BLaER1 (cell line): Measurements from ENCODE around the gene APPBP2.

Experiments
- H3K27ac ChIP-seq: shearing (Covaris generic); formaldehyde crosslinking; 2 replicates; pipeline ENCODE4 v1.8.1; 2022
- H3K27me3 ChIP-seq: shearing (Covaris generic); formaldehyde crosslinking; 2 replicates; pipeline ENCODE4 v1.8.1; 2022
- H3K36me3 ChIP-seq: shearing (Covaris generic); formaldehyde crosslinking; 2 replicates; pipeline ENCODE4 v1.8.1; 2022
- H3K4me1 ChIP-seq: shearing (Covaris generic); formaldehyde crosslinking; 2 replicates; pipeline ENCODE4 v1.8.1; 2022
- H3K4me2 ChIP-seq: shearing (Covaris generic); formaldehyde crosslinking; 2 replicates; pipeline ENCODE4 v1.8.1; 2022
- H3K4me3 ChIP-seq: shearing (Covaris generic); formaldehyde crosslinking; 2 replicates; pipeline ENCODE4 v1.8.1; 2022
- H3K9ac ChIP-seq: shearing (Covaris generic); formaldehyde crosslinking; 2 replicates; pipeline ENCODE4 v1.8.1; 2022
- H3K9me3 ChIP-seq: shearing (Covaris generic); formaldehyde crosslinking; 2 replicates; pipeline ENCODE4 v1.8.1; 2022
- H4K20me1 ChIP-seq: shearing (Covaris generic); formaldehyde crosslinking; 2 replicates; pipeline ENCODE4 v1.8.1; 2022
- Cebpa-rat ChIP-seq: shearing (Covaris generic); IDR thresholded peaks from 2 replicates; pipeline ENCODE4 v1.8.1; 2022

Gene APPBP2

DNA sequence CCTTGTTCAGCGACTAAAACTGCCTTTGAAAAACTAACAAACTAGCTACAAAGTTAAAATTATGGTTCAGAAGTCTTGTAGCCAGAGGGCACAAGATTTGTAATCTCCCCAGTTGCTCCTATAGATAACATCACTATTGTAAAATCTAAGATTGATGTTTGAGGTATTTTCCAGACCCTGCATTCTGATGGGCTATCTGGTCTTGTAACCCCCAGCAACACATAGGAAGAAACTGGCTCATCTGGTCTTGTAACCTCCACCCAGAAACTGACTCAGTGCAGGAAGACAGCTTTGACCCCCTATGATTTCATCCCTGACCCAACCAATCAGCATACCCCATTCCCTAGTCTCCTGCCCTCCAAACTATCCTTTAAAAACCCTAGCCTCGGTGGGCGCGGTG lies 116.0 kb downstream of the APPBP2 start:
- Histone ChIP-seq H3K27me3 (no peaks in the 10 kb centered on the region), H3K9me3 (peaks cover 13% of the 10 kb centered on the region; the same call in 1 of the 2 replicates), H3K9ac (no peak overlapping the region), H4K20me1 (no peaks in the 10 kb centered on the region), H3K36me3 (no peaks in the 10 kb centered on the region), H3K4me1 (no peaks in the 10 kb centered on the region), H3K4me3 (no peak overlapping the region), H3K27ac (no peak overlapping the region), H3K4me2 (no peak overlapping the region)
- no peak for TF ChIP-seq Cebpa-rat

DNA sequence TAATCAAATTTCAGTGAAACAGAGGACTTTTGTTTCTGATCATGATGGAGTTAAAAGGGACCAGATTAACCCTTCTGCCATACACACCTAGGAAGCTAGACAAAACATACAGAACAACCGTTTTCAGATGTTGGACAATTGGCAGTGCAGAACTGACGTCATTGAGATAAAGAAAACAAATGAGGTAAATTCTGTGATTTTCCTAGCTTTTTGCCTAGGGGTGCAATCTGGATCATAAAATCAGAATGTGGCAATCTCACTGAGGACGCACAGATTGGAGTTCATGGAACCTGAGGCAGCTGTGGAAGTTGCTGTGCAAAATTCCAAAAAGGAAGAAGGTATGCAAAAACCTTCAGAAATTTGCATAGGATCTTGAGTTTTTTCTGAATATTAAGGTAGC lies 119.2 kb downstream of the APPBP2 start:
- no peak overlapping the region for H3K27ac ChIP-seq
- no peak overlapping the region for H3K9ac ChIP-seq
- no peaks in the 10 kb centered on the region for H3K27me3 ChIP-seq
- H3K36me3 ChIP-seq: no peaks in the 10 kb centered on the region
- H3K4me2 ChIP-seq: no peak overlapping the region
- no peak for TF ChIP-seq Cebpa-rat
- no peak overlapping the region for H3K4me3 ChIP-seq
- peaks cover 13% of the 10 kb centered on the region; the same call in 1 of the 2 replicates for H3K9me3 ChIP-seq
- peaks cover 16% of the 10 kb centered on the region for H3K4me1 ChIP-seq
- no peaks in the 10 kb centered on the region for H4K20me1 ChIP-seq

DNA sequence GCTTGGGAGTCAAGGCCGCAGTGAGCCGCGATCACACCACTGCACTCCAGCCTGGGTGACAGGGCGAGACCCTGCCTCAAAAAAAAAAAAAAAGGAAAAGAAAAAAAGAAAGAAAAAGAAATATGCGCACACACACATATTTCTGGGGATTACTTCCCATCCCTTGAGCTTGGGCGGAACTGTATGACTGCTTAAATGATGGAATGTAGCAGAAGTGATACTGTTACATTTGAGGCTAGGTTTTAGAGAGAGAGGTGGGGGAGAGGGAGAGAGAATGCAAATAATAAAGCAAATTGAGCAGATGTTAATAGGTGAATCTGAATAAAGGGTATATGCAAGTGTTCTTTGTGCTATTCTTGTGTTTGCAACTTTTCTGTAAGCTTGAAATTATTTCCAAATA lies 122.1 kb downstream of the APPBP2 start:
- no peaks in the 10 kb centered on the region for H4K20me1 ChIP-seq
- H3K27ac ChIP-seq: no peak overlapping the region
- 0 out of 2 replicates have a peak, but pooled peaks cover under 1% of the 10 kb centered on the region for H3K9me3 ChIP-seq
- no peaks in the 10 kb centered on the region for H3K27me3 ChIP-seq
- H3K4me3 ChIP-seq: no peak overlapping the region
- H3K4me2 ChIP-seq: no peak overlapping the region
- no peak for TF ChIP-seq Cebpa-rat
- no peaks in the 10 kb centered on the region for H3K36me3 ChIP-seq
- peaks cover 20% of the 10 kb centered on the region for H3K4me1 ChIP-seq
- no peak overlapping the region for H3K9ac ChIP-seq

DNA sequence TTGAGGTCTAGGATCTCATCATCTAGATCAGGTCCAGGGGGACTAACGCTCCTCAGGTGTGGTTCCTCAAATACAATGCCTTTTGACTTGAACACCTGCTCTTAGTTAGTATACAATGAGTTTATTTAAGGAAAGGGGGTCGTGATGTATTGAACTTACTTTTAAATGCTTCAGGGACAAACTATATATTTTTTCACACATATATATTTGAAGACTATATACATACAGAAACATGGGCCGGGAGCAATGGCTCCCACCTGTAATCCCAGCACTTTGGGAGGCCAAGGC lies 122.6 kb downstream of the APPBP2 start:
- Histone ChIP-seq H3K9me3 (no peaks in the 10 kb centered on the region), H4K20me1 (no peaks in the 10 kb centered on the region), H3K36me3 (no peaks in the 10 kb centered on the region), H3K27ac (no peak overlapping the region), H3K9ac (no peak overlapping the region), H3K27me3 (no peaks in the 10 kb centered on the region), H3K4me2 (no peak overlapping the region), H3K4me1 (peaks cover 25% of the 10 kb centered on the region), H3K4me3 (no peak overlapping the region)
- TF ChIP-seq Cebpa-rat: no peak

DNA sequence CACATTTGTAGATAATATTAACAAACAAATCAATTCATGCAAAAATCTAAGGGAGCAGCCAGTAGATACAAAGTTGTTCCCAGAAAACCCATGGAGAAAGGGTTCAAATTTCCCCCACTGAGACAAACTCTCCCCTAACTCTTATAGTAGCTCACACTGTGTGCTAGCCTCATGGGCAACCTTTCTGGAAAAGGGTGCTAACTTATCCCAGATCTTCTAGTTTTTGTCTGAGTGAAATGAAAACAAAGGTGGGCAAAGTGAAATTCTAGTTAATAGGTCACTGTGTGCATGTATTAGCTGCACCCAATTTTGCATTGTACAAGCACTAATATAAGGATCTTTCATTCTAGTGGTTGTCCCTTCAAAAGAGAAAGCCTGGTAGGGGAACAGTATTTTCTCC lies 124.2 kb downstream of the APPBP2 start:
- H3K4me1 ChIP-seq: peaks cover 41% of the 10 kb centered on the region

DNA sequence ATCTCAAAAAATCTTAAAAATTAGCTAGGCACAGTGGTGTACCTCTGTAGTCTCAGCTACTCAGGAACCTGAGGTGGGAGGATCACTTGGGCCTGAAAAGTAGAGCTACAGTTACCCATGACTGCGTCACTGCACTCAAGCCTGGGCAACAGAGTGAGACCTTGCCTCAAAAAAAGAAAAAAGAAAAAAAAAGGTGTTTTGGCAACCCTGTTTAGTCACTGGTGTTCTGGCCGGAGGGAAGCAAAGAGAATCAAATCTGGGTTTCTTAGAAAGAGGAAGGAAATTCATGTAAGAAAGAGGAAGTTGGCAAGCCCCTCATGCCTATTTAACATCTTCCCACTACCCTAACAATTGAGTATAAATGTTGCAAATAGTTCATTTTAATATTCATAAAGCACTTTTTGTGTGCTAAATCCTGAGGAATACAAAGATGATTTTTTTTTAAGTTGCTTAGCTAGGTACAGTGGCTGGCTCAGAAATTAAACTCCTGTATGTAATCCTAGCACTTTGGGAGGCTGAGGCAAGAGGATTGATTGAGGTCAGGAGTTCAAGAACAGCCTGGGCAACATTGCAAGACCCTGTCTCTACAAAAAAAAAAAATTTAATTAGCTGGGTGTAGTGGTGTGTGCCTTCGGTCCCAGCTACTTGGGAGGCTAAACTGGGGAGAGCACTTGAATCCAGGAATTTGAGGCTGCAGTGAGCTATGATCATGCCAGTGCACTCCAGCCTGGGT lies 127.6 kb downstream of the APPBP2 start:
- Histone ChIP-seq H4K20me1 (no peaks in the 10 kb centered on the region), H3K27me3 (no peaks in the 10 kb centered on the region), H3K9me3 (no peaks in the 10 kb centered on the region), H3K4me1 (peaks cover 45% of the 10 kb centered on the region), H3K27ac (peak overlapping the region; percentile 52), H3K36me3 (no peaks in the 10 kb centered on the region), H3K9ac (0 out of 2 replicates have a peak overlapping the region, but pooled peaks have one; percentile 40), H3K4me3 (peak overlapping the region; percentile 11; the same call in 1 of the 2 replicates), H3K4me2 (peak overlapping the region; percentile 81)
- TF ChIP-seq Cebpa-rat: no peak

More for the DNA sequence above, 124.2 kb downstream of the APPBP2 start:
- Histone ChIP-seq H3K9ac (no peak overlapping the region), H3K27ac (no peak overlapping the region), H3K9me3 (no peaks in the 10 kb centered on the region), H3K36me3 (no peaks in the 10 kb centered on the region), H3K27me3 (no peaks in the 10 kb centered on the region), H3K4me2 (no peak overlapping the region), H3K4me3 (no peak overlapping the region), H4K20me1 (no peaks in the 10 kb centered on the region)
- TF ChIP-seq Cebpa-rat: no peak

DNA sequence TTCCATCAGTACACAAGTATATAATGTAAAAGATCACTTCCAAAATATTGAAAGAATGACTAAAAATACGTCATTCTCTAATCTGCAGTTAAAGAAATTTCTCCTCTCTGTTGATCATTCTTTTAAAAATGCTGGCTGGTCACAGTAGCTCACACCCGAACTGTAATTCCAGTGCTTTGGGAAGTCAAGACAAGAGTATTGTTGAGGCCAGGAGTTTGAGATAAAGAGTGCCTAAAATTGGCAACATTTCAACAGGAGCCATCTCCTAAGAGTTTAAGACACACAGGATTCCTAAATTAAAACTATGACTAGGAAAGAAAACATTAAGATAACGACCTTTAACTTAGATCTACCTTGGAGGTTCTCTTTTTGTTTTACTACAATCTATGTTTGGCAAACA lies 129.6 kb downstream of the APPBP2 start:
- Histone ChIP-seq H3K9ac (no peak overlapping the region), H3K9me3 (no peaks in the 10 kb centered on the region), H3K27me3 (no peaks in the 10 kb centered on the region), H3K4me2 (0 out of 2 replicates have a peak overlapping the region, but pooled peaks have one; percentile 81), H3K36me3 (no peaks in the 10 kb centered on the region), H3K27ac (no peak overlapping the region), H3K4me1 (peaks cover 40% of the 10 kb centered on the region), H3K4me3 (no peak overlapping the region), H4K20me1 (no peaks in the 10 kb centered on the region)
- TF ChIP-seq Cebpa-rat: no peak

DNA sequence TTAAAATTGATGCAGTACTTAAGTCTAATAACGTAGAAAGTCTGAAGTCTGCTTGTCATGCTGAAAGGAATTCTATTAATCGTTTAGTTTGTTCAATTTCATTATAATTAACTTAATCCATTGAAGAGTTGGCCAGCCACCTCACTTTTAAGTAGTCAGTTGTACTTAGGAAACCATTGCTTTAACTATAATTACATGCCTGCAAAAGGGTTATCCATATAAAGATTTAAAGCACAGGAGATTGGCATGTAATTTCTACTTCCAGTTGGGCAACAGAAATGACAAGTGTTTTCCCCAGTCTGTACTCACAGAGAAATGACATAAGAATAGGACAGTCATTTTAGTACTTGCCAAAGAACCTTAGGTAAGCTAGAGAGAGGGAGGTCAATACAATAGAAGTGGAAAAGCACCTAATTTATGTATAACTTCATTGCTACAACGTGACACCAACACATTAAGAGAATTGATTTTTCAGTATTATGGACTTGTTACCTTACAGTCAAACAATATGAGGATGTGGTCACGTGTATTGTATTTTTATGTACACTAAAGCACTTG lies 130.5 kb downstream of the APPBP2 start:
- Histone ChIP-seq H3K4me1 (peaks cover 46% of the 10 kb centered on the region), H3K36me3 (no peaks in the 10 kb centered on the region), H3K9ac (no peak overlapping the region), H3K4me3 (no peak overlapping the region), H4K20me1 (peaks cover 2% of the 10 kb centered on the region), H3K9me3 (no peaks in the 10 kb centered on the region), H3K27me3 (no peaks in the 10 kb centered on the region), H3K27ac (no peak overlapping the region), H3K4me2 (no peak overlapping the region)
- no peak for TF ChIP-seq Cebpa-rat

DNA sequence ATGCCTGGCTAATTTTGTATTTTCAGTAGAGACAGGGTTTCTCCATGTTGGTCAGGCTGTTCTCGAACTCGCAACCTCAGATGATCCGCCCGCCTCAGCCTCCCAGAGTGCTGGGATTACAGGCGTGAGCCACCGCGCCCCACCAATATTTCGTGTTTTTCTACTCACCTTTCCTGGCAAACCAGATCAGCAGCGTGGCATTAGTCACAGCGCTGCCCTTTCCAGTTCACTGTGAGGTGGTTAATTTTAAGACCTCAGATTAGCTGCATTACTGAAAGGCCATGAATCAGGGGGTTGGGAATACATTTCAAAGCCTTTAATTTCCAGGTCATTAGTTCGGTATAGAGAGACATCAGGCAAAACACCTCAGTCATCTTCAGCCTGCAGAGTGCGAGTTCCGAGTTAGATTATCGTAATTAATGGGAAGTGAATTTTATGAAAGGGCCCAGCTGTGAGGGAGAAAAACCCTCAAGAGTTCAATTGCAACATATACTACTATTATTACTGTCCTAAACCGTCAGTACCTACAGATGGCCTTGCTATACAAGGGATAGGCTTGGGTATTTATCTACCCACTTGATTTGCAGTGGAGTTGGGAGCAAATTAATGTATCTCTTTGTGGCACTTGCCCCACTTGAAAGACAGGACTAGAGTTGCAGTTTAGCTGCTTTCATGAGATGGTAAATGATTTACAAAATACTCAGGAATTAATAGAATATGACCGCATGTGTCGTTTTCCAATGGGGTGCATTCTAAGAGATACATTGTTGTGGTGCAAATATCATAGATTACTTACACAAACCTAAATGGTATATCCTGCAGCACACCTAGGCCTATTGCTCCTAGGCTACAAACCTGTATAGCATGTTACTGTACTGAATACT lies 132.0 kb downstream of the APPBP2 start:
- H3K9ac ChIP-seq: no peak overlapping the region
- H3K4me3 ChIP-seq: no peak overlapping the region
- no peak overlapping the region for H3K27ac ChIP-seq
- H3K36me3 ChIP-seq: no peaks in the 10 kb centered on the region
- peaks cover 58% of the 10 kb centered on the region for H3K4me1 ChIP-seq
- H4K20me1 ChIP-seq: peaks cover 17% of the 10 kb centered on the region
- TF ChIP-seq Cebpa-rat: no peak
- H3K4me2 ChIP-seq: no peak overlapping the region
- no peaks in the 10 kb centered on the region for H3K9me3 ChIP-seq
- H3K27me3 ChIP-seq: no peaks in the 10 kb centered on the region
